Endothelial cell of umbilical vein (primary cell): ENCODE measurements around the gene UBE2E3.

Experiments
- POLR2A ChIP-seq: IDR thresholded peaks from 2 replicates; pipeline ENCODE4 v1.6.1; 2012; ENCODE audit warnings: low read depth, mild to moderate bottlenecking, control low read depth, low read length
- TF ChIP-seq, protein P1 (sequence below), 2 donors: IDR thresholded peaks; 1 replicate in 1 of 2; 2 replicates in 1 of 2; pipeline ENCODE4 v1.5.1; 2011; ENCODE audit warnings: low read length in 2 of 2, mild to moderate bottlenecking in 2 of 2, moderate library complexity in 2 of 2, control low read depth in 1 of 2, inconsistent platforms in 1 of 2, low read depth in 1 of 2; ENCODE audit not compliant: insufficient read depth in 1 of 2; ENCODE audit errors: extremely low read depth in 1 of 2

DNA sequence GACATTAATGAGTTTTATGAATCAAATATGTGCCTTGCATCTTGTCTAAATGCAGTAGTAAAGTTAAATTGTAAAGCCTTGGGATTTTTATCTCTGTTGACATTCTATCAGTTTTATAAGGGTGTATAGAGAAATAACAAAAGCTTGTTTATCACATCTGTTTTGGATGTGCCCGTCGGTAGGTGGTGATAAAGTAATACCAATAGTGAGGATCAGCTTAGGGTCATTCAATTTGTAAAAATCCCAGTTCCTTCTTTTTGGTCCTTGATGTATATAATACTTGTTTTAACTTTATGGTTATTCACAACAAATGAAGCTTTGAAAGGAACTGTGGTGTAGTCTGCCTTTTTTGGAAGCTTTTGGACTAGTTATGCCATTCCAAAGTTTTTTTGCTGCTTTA lies 12.6 kb downstream of the UBE2E3 start:
- TF ChIP-seq, protein P1, sequence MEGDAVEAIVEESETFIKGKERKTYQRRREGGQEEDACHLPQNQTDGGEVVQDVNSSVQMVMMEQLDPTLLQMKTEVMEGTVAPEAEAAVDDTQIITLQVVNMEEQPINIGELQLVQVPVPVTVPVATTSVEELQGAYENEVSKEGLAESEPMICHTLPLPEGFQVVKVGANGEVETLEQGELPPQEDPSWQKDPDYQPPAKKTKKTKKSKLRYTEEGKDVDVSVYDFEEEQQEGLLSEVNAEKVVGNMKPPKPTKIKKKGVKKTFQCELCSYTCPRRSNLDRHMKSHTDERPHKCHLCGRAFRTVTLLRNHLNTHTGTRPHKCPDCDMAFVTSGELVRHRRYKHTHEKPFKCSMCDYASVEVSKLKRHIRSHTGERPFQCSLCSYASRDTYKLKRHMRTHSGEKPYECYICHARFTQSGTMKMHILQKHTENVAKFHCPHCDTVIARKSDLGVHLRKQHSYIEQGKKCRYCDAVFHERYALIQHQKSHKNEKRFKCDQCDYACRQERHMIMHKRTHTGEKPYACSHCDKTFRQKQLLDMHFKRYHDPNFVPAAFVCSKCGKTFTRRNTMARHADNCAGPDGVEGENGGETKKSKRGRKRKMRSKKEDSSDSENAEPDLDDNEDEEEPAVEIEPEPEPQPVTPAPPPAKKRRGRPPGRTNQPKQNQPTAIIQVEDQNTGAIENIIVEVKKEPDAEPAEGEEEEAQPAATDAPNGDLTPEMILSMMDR (IDR thresholded peaks at IDR 0.05; ENCODE audit: extremely low read depth in 1 of 2, insufficient read depth in 1 of 2, low read depth in 1 of 2, low read length in 2 of 2): no peak
- TF ChIP-seq POLR2A: no peak
